KOPT-K1 (cell line): Measurements from ENCODE around the gene CAMK2A.

Source experiments
- H3K27ac ChIP-seq: fragments of 200-600 bp; sonication (generic); 2 replicates; pipeline ENCODE4 v1.5.1; 2016; ENCODE audit warnings: antibody characterized with exemption, mild to moderate bottlenecking, low read depth, low read length; ENCODE audit not compliant: poor library complexity, severe bottlenecking
- H3K36me3 ChIP-seq: fragments of 200-600 bp; sonication (generic); 2 replicates; pipeline ENCODE4 v1.5.1; 2017; ENCODE audit warnings: antibody characterized with exemption, mild to moderate bottlenecking, low read length, moderate library complexity; ENCODE audit not compliant: insufficient read depth
- H3K9me3 ChIP-seq: fragments of 200-600 bp; sonication (generic); 2 replicates; pipeline ENCODE4 v1.5.1; 2017; ENCODE audit warnings: antibody characterized with exemption, low read length, mild to moderate bottlenecking; ENCODE audit not compliant: insufficient read depth, poor library complexity, severe bottlenecking

Gene CAMK2A

DNA sequence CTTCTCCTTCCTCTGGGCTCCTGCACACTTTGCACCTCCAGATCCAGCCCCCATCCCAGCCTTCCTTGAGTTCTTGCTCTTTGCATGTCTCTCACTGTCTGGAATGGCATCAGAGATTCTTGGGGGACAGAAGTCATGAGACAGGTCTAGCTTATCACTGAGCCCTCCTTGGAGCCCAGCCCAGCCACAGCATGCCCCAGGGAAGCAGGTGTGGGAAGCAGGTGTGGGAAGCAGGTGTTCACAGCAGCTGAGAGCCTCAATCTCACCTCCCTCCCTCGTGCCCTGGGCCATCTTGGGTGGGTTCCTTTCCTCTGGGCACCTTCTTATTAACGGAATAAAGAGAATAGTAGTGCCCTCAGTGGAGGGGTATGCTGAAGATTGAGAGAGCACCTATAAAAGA lies 72.5 kb downstream of the CAMK2A start:
- Histone ChIP-seq H3K9me3 (no peaks in the 10 kb centered on the region), H3K36me3 (no peaks in the 10 kb centered on the region), H3K27ac (no peak overlapping the region)

DNA sequence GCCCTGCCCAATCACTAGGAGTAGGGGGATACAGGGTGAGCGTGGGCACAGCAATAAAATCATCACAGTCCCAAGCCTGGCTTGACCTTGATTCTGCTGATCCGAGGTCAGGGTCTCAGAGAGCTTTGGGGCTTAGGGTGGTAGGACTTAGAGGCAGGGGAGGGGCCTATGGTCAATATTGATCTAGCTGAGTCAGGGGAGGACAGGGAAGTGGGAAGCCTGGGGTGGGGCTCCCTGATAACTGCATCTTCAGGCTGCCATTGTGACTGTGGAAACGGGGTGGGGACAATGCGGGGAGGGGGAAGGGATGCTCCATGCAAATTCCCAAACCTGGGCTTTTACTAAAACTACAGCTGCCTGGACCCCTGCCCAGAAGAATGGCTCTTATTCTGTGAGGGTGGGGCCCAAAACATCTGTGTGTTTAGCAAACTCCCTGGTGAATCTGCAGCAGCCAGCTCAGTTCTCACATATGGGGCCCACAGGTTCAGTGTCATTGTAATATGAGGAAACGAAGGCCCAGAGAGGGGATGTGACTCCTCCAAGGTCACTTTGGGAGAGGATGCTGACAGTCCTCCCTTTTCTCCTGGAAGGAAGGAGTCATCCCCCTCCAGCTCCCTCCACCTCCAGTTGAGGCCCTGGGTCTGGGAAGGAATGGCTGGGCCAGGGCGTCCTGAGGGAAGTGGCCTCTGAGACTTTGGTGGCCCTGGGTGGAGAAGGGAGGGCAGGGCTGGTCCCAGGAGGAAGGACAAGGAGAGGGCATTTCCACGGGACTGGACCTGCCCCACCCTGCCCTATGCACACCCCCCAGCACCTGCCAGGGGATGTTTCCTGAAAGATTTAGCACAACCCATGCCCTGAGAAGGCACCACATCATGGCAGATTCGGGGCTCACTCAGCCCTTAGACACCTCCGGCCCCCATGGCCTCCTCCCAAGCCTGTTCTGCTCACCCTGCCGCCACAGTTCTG lies 73.3 kb downstream of the CAMK2A start:
- Histone ChIP-seq H3K27ac (no peak overlapping the region), H3K36me3 (no peaks in the 10 kb centered on the region), H3K9me3 (no peaks in the 10 kb centered on the region)

DNA sequence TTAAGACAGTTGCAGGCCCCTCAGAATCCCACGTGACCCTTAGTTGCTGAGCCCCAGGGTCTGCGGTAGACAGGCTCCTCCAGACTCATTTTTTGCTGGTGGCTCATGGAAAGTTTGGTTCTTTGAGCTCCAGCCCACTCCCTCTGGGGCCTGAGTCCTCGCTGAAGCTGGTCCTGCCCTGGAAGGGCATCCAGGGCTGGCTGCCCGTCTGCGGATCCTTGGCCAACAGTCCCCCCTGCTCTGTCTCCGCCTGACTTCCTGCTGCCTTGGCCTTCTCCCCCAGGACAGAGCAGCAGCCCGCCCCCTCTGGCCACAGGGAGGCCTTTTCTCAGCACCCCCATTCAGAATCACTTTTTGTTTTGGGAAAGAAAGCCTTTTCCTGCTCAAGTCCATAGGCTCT lies 75.3 kb downstream of the CAMK2A start:
- Histone ChIP-seq H3K9me3 (no peaks in the 10 kb centered on the region), H3K36me3 (no peaks in the 10 kb centered on the region), H3K27ac (no peak overlapping the region)

DNA sequence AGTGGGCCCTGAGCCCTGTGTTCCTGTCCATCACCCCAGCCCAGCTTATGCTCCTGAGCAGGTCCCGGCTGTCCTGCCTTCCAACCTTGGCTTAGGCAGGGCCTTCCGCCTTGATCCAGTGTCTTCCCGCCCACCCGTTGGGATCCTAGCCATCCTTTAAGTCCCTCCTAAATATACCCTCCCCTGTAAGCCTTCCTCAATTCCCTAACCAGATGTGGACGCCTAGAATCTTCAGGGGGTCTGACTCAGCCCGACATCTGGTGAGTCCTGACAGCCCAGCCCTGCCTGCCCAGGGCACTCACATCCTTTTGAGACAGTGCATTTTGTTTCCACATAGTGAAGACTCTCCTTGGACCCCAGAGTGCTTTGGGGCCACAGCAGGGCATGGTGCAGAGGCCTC lies 76.0 kb downstream of the CAMK2A start:
- Histone ChIP-seq H3K9me3 (no peaks in the 10 kb centered on the region), H3K36me3 (no peaks in the 10 kb centered on the region), H3K27ac (no peak overlapping the region)

DNA sequence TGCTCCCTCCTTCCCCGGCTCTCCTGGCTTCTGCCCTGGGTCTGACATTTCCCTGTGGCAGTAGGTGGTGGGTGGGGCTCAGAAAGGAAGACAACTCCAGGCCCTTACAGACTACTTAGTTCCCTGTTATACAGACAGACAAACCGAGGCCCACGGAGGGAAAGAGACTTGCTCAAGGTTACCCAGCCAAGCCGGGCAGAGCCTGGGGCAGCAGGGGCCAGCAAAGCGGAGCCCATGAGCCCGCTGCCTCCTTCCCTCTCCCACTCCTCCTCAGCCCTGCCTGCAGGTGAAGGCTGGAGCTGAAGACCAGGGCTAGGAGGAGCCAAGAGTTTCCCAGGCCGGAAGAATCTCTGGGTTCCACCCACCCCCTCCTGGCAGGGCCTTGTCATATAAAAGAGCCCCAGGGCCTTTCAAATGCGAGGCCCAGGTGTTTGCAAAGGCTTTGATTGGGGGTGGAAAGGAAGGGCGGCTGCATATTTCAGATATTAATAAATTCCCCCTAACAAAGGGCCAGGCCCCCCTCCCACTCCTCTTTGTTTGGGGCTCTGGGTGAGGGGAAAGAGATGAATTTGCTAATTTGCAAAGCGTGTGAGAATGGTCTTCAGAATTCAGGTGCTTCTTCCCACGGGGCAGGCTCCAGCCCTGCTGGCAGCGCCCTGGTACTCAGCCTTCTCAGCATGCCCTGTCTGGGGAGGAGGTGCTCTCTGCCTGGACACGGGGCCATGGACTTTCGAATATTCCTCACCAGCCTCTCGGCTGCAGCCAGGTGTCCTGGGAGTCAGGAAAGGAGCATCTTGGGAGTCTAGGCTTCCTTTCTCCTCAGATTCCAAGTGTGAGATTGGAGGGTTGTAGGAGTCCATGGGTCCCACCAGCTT lies 78.2 kb downstream of the CAMK2A start:
- no peak overlapping the region for H3K27ac ChIP-seq
- H3K9me3 ChIP-seq, result no peaks in the 10 kb centered on the region
- H3K36me3 ChIP-seq, result no peaks in the 10 kb centered on the region

DNA sequence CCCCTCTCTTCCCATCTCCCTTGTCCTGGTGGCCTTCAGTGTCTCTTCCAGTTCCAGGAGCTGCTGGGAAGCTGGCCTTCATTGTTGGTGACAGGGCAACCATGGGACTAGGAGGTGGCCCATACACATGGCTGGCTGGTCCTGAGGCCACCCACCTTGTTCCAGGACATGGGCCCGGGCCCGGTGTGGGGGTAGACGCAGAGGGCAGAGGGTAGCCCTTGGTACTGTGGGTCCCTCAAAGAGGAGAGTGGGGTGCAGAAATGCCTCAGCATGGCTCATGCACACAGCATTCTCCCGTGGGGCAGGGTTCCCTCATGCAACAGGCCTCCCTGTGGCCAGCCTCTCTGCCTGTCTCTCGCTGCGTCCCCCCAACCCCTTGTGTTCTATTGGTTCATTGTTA lies 78.9 kb downstream of the CAMK2A start:
- H3K9me3 ChIP-seq, result no peaks in the 10 kb centered on the region
- no peaks in the 10 kb centered on the region for H3K36me3 ChIP-seq
- H3K27ac ChIP-seq, result no peak overlapping the region

DNA sequence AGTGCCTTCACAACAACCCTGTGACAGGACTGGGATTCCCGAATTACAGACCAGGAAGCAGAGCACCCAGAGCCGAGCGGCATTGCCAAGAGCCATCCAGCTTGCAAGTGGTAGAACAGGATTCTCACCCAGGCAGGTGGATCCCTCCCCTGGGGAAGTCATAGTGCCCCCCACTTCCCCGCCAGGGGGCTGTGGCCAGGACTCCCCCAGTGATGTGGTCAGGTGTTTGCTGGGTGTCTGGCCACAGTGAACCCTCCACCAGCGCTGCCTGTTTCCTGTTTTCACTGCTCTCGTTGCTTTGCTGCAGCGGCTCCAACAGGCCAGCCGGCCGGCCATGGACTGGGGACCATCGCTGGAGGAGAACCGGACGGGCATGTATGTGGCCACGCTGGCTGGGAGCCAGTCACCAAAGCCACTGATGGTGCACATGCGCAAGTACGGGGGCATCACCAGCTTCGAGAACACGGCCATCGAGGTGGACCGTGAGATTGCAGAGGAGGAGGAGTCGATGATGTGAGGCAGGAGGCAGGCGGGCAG lies 80.4 kb downstream of the CAMK2A start:
- Histone ChIP-seq H3K9me3 (no peaks in the 10 kb centered on the region), H3K27ac (no peak overlapping the region), H3K36me3 (no peaks in the 10 kb centered on the region)

DNA sequence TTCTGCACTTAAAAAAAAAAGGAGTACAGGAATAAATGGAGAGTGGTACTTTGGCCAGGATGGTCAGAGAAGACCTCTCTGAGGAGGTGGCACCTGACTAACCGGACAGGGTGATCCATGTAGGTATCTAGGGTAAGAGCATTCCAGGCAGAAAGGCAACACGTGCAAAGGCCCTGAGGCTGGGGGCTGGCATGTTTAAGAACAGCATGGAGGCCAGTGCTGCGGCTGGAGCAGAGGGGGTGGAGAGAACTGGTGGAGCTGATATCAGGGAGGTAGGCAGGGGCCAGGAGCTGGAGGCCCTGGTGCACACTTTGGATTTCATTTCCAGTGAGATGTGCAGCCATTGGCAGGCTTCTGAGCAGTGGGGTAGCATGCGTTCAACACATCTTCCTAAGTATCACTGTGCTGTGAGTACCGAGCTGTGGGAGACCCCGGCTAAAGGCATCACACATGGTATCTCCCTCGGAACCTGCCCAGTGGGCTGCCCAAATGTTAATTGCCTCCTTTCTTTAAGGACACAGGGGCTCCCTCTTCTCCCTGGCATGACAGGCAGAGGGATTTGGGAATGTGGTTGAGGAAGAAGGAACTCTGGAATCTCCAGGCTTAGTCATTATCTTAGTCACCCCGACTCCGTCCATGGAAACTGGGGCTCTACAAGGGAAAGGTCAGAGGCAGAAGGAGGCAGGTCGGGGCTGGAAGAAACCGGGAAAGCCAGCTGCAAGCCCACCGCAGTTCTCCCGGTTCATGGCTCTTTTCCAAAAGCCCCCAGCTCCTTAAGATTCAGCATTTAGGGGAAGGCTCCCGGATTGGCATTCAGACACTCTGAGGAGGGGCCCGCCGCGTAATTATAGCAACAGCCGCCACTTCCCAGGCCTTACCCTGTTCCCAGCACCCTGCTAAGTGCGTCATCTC lies 81.1 kb downstream of the CAMK2A start:
- H3K36me3 ChIP-seq, result no peaks in the 10 kb centered on the region
- no peaks in the 10 kb centered on the region for H3K9me3 ChIP-seq
- H3K27ac ChIP-seq, result no peak overlapping the region

DNA sequence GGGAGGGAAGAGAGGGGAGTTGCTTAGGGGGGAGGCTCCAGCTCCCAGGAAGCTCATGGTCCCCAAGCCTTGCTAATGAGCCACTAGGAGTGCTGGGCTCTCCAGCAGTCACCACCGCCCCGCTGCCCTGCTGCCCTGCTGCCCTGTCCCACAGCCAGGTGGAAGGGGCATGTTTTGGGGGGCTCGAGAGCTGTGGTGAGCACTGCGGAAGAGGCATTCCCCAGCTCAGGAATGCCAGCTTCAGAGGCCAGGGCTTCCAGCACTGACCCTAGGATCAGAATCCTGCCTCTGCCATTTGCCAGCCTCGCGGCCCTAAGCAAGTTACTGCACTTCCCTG lies 82.8 kb downstream of the CAMK2A start:
- Histone ChIP-seq H3K36me3 (no peaks in the 10 kb centered on the region), H3K27ac (no peak overlapping the region)

DNA sequence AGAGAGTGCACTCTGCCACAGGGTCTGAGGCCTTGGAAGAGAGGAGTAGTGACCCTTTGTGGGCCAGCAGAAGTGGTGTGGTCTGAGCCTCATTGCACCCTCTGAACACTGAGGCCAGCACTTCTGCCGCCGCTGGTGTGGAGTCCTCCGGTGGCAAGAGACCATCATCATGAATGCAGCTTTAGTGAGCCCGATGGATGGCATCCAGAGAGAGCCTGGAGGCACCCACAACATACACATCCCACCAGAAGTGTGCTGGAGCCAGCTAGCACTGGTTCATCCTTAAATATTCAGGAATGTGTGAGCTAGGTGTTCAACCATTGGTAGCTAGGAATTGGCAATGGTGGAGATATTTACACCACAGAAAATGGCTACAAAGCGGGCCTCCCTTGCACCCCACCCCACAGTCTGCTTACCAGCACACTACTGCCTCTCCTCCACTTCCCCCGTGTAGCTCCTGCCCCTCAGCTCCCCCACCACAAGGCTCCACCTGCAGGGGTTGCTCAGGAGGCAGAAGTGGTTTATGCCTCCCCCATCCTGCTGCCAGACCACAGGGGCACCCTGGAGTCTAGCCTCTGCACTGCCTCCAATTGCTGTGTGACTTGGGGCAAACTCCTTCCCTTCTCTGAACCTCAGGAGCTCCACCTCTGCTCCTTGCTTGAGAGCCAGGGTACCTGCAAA lies 83.3 kb downstream of the CAMK2A start:
- H3K27ac ChIP-seq, result no peak overlapping the region
- H3K36me3 ChIP-seq, result no peaks in the 10 kb centered on the region
- no peaks in the 10 kb centered on the region for H3K9me3 ChIP-seq

More for the DNA sequence above, 82.8 kb downstream of the CAMK2A start:
- H3K9me3 ChIP-seq, result no peaks in the 10 kb centered on the region

DNA sequence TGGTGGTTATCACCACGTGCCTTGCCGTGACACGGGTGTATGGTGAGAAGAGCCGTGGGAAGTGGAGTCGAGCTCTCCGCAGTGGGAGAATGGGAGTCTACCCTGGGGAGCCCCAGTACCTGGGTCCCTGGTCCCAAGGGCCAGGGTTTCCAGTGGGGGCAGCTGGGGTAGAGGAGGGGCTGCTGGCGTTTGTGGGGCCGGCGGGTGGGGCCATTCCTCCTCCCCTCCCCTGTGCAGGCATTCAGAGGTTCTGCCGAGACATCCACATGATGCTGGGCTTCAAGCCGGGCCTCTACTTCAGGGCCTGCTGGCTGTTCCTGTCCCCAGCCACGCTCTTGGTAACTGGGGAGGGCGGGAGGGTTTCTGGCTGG lies 85.0 kb downstream of the CAMK2A start:
- no peaks in the 10 kb centered on the region for H3K9me3 ChIP-seq
- H3K36me3 ChIP-seq, result no peaks in the 10 kb centered on the region
- no peak overlapping the region for H3K27ac ChIP-seq

DNA sequence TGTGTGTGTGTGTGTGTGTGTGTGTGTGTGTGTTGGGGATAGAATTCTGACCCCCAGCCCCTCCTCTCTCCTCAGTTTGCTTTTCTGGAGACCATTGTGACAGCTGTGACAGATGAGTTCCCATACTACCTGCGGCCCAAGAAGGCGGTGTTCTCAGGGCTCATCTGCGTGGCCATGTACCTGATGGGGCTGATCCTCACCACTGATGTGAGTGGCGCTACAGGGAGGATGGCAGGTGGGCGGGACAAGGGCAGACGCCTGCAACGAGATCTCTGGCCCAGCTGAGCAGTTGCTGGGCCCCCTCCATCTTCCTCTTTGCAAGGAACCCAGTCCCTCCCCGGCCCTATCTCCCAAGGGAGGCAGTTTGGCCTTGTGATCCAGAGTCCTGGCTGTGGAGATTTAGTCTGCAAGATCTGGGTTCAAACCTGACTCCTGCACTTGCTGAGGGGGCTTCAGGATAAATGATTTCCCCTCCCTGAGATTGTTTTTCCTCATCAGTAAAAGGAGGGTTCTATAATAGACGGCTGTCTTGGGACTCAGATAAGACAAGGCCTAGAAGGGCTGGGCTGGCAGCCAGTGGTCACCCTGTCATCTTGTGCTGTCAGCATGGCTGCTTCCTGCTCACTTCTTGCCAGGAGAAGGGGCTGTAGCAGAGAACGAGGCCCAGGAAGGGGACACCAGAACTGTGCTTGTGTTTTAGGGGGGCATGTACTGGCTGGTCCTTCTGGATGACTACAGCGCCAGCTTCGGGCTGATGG lies 85.6 kb downstream of the CAMK2A start:
- Histone ChIP-seq H3K36me3 (no peaks in the 10 kb centered on the region), H3K27ac (no peak overlapping the region), H3K9me3 (no peaks in the 10 kb centered on the region)

DNA sequence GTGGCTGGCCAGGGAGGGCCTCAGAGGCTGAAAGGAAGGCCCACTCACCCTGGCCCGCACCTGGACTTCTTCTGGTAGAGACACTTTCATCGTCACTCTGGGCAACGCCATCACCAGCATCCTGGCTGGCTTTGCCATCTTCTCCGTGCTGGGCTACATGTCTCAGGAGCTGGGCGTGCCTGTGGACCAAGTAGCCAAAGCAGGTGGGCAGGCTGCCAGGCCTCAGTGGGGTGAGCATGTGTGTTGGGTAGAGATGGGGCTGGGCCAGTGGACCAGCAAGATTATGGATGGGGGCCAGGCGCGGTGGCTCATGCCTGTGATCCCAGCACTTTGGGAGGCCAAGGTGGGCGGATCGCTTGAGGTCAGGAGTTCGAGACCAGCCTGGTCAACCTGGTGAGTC lies 87.1 kb downstream of the CAMK2A start:
- no peaks in the 10 kb centered on the region for H3K36me3 ChIP-seq
- H3K9me3 ChIP-seq, result no peaks in the 10 kb centered on the region
- H3K27ac ChIP-seq, result no peak overlapping the region
